Fibroblast of pulmonary artery (primary cell): ENCODE data around the gene CD2.
"Not testable (repeated sequence)": the region's sequence is repeated elsewhere in the genome, so short reads cannot be mapped to it uniquely, and the experiment has no call there.

Experiments
- DNase-seq: peaks from one replicate; pipeline ENCODE4 v3.0.0-alpha.2; 2010; ENCODE audit warnings: low read depth
- H3K4me3 ChIP-seq: replicated peaks from 2 replicates; pipeline ENCODE4 v1.5.1; 2011; ENCODE audit warnings: low read depth, mild to moderate bottlenecking, control low read depth, low read length, moderate library complexity
- TF ChIP-seq, protein P1 (sequence below): IDR thresholded peaks from 2 replicates; pipeline ENCODE4 v1.5.1; 2011; ENCODE audit warnings: mild to moderate bottlenecking, control low read depth, low read length, inconsistent platforms; ENCODE audit errors: missing control alignments

The CD2 gene

DNA sequence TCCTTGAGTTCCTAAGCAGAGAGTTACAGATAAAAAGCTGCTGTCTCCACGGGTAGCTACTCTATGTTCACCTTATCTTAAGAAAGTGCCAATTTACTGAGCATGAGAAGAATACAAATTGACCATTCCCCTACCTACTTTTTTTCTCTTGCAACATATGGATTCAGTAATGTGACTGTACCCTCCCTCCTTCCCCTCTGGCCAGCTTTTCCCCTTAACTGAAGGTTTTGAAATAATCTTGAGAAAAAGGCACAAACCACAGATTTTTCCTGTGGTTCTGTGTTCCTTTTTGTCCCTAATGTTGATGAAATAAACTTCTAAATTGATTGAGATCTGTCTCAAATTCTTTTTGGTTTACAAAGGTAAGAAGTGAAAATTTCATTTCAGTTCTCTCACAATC is 2.6 kb upstream of the CD2 start:
- TF ChIP-seq, protein P1, sequence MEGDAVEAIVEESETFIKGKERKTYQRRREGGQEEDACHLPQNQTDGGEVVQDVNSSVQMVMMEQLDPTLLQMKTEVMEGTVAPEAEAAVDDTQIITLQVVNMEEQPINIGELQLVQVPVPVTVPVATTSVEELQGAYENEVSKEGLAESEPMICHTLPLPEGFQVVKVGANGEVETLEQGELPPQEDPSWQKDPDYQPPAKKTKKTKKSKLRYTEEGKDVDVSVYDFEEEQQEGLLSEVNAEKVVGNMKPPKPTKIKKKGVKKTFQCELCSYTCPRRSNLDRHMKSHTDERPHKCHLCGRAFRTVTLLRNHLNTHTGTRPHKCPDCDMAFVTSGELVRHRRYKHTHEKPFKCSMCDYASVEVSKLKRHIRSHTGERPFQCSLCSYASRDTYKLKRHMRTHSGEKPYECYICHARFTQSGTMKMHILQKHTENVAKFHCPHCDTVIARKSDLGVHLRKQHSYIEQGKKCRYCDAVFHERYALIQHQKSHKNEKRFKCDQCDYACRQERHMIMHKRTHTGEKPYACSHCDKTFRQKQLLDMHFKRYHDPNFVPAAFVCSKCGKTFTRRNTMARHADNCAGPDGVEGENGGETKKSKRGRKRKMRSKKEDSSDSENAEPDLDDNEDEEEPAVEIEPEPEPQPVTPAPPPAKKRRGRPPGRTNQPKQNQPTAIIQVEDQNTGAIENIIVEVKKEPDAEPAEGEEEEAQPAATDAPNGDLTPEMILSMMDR = no peak
- no peak for DNase-seq
- no peak overlapping the region for H3K4me3 ChIP-seq

GRCh38 chr1:116753312-116753711 is 918 bp upstream of the CD2 start:
- TF ChIP-seq, protein P1 = no peak
- no peak overlapping the region for H3K4me3 ChIP-seq

DNA sequence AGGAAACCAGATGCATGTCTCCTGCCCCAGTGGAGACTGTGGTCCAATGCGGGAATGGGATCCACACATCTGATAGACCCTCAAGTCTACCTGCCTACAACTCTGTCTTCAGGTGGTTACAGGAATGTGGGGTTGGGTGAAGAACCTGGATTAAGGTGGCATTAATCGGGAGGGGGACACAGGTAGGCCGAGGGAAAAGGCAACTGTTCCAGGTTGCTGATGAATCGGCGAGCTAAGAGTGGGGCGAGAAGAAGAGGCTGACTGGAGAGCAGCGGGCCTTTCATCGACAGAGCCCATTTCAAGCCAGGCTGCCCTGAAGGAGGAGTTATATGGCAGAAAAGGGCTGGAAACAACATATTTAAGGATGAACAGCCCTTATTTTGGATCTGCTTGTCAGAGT is 836 bp downstream of the CD2 start:
- TF ChIP-seq, protein P1 = no peak
- no peak overlapping the region for H3K4me3 ChIP-seq

More at GRCh38 chr1:116753312-116753711, 918 bp upstream of the CD2 start:
- DNase-seq = no peak

DNA sequence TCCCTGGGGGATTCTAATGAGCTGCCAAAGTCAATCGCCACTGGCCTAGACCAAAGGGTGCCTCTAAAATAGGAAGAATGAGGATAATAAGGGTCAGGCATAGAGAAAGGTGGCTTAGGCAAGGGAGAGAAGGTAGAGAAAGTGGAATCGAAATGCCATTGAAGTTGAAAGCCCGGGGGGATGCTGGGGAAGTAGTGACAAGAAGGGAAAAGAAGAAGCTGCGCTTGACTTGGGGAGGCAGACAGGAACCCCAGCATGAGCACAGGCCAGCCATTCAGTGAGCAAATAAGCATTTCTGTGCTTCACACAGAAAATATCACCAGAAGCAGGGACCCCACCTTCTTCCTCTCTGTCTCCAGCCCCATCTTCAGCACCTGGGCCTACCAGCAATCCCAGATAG is 1.5 kb downstream of the CD2 start:
- DNase-seq = no peak
- TF ChIP-seq, protein P1 = no peak
- H3K4me3 ChIP-seq = no peak overlapping the region

More for the DNA sequence above, 836 bp downstream of the CD2 start:
- no peak for DNase-seq

DNA sequence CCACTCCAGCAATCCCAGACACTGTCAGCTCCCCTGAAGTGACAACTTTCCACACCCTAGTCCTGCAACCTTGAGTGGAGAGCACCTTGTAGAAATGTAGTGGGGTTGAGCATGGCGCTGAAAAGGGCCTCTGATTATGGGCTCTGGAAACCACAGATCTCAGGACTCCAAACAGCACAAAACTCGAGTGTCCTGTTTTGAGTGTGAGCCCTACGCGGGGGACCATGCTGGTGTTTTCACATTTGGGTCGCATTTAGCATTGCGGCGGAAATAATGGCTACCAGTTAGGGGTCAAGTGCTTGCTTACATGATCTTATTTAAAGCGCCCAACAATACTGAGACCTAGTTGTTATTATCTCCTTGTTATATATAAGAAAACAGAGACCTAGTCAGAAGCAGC is 1.9 kb downstream of the CD2 start:
- H3K4me3 ChIP-seq, DNase-seq: not testable (repeated sequence)

DNA sequence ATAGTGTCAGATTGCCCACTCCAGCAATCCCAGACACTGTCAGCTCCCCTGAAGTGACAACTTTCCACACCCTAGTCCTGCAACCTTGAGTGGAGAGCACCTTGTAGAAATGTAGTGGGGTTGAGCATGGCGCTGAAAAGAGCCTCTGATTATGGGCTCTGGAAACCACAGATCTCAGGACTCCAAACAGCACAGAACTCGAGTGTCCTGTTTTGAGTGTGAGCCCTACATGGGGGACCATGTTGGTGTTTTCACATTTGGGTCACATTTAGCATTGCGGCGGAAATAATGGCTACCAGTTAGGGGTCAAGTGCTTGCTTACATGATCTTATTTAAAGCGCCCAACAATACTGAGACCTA is 4.2 kb downstream of the CD2 start:
- not testable (repeated sequence) for H3K4me3 ChIP-seq, DNase-seq

- TF ChIP-seq, protein P1 = no peak
- DNase-seq = no peak
- H3K4me3 ChIP-seq = no peak overlapping the region
Observed at GRCh38 chr1:116759636-116760035, 5.4 kb downstream of the CD2 start.

- TF ChIP-seq, protein P1 = no peak
- no peak for DNase-seq
- no peak overlapping the region for H3K4me3 ChIP-seq
Observed at GRCh38 chr1:116760487-116760886, 6.3 kb downstream of the CD2 start.
